Loucy (cell line): ENCODE results near the gene TBCCD1.

Experiments used
- CTCF ChIP-seq: fragments of 200-600 bp; sonication (generic); conservative IDR thresholded peaks from 2 replicates; pipeline ENCODE4 v1.5.1; 2014; ENCODE audit warnings: mild to moderate bottlenecking, antibody characterized with exemption, low read length
- EZH2phosphoT487 ChIP-seq: fragments of 200-600 bp; IDR thresholded peaks from 2 replicates; pipeline ENCODE4 v1.6.1; 2018; ENCODE audit warnings: antibody characterized with exemption, mild to moderate bottlenecking, moderate library complexity, borderline replicate concordance

- TF ChIP-seq CTCF = no peak
- no peak for TF ChIP-seq EZH2phosphoT487
These were observed 25.5 kb upstream of the TBCCD1 start for GRCh38 chr3:186592682-186593081.
